SJCRH30 (cell line): Measurements from ENCODE around the gene UST. TPM values are rescaled to one million over a fixed set of nuclear protein-coding genes. Genes with fewer than 3 reads are reported as not detected.
"Not testable (repeated sequence)": the region's sequence is repeated elsewhere in the genome, so short reads cannot be mapped to it uniquely, and the experiment has no call there.

Experiments used
- DNase-seq, 2 experiments: peaks; one replicate each; pipeline ENCODE4 v3.0.0-alpha.2; 2015 to 2020
- H3K27ac ChIP-seq: fragments of 250-450 bp; sonication (Bioruptor Pico); 2 replicates; pipeline ENCODE4 v1.5.1; 2020; ENCODE audit warnings: mild to moderate bottlenecking, moderate library complexity
- H3K27me3 ChIP-seq: fragments of 250-450 bp; sonication (Bioruptor Pico); 2 replicates; pipeline ENCODE4 v1.5.1; 2020; ENCODE audit warnings: mild to moderate bottlenecking, moderate library complexity
- H3K36me3 ChIP-seq: fragments of 250-450 bp; sonication (Bioruptor Pico); 2 replicates; pipeline ENCODE4 v1.5.1; 2020; ENCODE audit warnings: mild to moderate bottlenecking, moderate library complexity
- H3K4me1 ChIP-seq: fragments of 250-450 bp; sonication (Bioruptor Pico); 2 replicates; pipeline ENCODE4 v1.5.1; 2020; ENCODE audit warnings: mild to moderate bottlenecking, moderate library complexity
- H3K4me3 ChIP-seq: fragments of 250-450 bp; sonication (Bioruptor Pico); 2 replicates; pipeline ENCODE4 v1.5.1; 2020; ENCODE audit warnings: mild to moderate bottlenecking, moderate library complexity
- H3K9me3 ChIP-seq: fragments of 250-450 bp; sonication (Bioruptor Pico); replicated peaks from 2 replicates; pipeline ENCODE4 v1.5.1; 2020; ENCODE audit warnings: mild to moderate bottlenecking, moderate library complexity
- total RNA-seq: library from RNA; depleted of rRNA; stranded (reverse); fragments of >200 nt; shearing (Covaris generic); gene quantifications from 2 replicates; pipeline ENCODE4 v1.2.3, GENCODE V29; 2014

UST gene
- total RNA-seq, 1 experiment from 2014 or later = 28.9 TPM

DNA sequence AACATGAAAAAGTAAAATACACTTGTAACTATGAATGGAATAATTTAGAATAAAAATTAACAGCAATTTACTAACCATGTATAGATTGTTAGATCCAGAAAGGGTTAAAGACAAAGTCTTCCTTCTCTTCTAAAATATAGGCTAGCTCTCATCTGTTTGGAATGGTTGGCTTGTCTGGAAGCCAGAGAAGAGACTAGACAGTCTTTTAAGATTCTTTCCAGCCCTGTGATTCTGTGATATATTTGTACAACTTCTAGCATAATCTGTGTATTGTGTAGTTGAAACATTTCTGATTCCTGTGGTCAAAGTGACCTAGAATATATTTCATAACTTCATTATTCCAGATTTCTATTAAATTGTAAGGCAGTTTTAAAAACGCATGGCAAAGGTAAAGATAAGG, 196.6 kb downstream of the UST start:
- Histone ChIP-seq H3K4me3 (no peak overlapping the region), H3K27me3 (no peaks in the 10 kb centered on the region), H3K9me3 (no peaks in the 10 kb centered on the region), H3K36me3 (no peaks in the 10 kb centered on the region), H3K4me1 (no peaks in the 10 kb centered on the region), H3K27ac (no peak overlapping the region)
- DNase-seq = no peak

DNA sequence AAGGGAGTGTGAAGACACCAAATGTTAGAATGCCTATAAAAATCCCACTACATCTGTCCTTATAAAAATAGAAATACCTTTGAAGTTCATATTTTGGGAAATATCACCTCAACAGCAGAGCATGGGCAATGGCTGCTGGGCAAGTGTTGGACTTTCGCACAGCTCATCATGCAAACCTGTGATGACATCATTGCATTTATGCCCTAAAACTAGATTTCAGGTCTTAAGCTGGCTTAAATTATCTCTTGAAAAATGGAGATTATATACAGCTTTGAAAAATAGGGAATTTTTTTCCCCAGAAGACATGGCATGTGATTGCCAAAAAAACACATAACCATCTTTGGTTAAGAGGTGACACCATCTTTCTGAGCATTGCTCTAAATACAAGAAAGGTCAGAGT, 197.8 kb downstream of the UST start:
- no peak overlapping the region for H3K4me3 ChIP-seq
- no peak for DNase-seq
- H3K9me3 ChIP-seq = no peaks in the 10 kb centered on the region
- no peaks in the 10 kb centered on the region for H3K4me1 ChIP-seq
- H3K27me3 ChIP-seq = no peaks in the 10 kb centered on the region
- no peaks in the 10 kb centered on the region for H3K36me3 ChIP-seq
- H3K27ac ChIP-seq = no peak overlapping the region

DNA sequence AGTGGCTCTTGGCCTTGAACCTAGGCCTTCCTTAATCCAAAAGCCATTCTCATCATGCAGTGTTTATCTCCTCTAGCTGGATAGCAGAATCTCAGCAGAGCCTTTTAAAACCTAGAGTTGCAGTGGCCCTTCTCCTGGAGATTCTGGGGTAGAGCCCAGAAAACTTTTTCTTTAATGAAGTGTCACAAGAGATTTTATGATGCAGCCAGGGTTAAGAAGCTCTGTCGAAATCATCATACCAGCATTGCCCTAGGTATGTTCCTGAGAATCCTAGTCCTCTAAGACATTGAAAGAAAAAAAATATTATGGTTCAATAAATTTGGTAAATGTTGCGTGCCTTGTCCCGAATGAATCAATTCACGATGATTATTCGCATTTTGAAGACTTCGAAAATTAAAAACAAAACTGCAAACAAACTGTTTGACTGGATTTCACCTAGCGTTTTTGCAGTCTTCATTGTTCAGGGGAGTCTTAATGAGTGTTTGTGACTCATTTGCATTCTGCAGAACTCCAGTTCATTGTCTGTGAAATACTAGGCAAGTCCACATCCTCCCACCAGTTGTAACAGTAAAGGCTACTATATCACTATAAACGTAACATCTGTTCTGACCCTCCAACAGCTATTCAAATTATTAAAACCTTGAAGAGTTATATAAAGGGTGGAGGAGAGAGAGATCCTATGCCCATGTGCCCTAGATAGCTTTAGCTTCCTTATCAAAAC, 198.6 kb downstream of the UST start:
- Histone ChIP-seq H3K36me3 (no peaks in the 10 kb centered on the region), H3K4me3 (no peak overlapping the region), H3K4me1 (no peaks in the 10 kb centered on the region), H3K27ac (no peak overlapping the region), H3K27me3 (no peaks in the 10 kb centered on the region), H3K9me3 (no peaks in the 10 kb centered on the region)
- DNase-seq = no peak

DNA sequence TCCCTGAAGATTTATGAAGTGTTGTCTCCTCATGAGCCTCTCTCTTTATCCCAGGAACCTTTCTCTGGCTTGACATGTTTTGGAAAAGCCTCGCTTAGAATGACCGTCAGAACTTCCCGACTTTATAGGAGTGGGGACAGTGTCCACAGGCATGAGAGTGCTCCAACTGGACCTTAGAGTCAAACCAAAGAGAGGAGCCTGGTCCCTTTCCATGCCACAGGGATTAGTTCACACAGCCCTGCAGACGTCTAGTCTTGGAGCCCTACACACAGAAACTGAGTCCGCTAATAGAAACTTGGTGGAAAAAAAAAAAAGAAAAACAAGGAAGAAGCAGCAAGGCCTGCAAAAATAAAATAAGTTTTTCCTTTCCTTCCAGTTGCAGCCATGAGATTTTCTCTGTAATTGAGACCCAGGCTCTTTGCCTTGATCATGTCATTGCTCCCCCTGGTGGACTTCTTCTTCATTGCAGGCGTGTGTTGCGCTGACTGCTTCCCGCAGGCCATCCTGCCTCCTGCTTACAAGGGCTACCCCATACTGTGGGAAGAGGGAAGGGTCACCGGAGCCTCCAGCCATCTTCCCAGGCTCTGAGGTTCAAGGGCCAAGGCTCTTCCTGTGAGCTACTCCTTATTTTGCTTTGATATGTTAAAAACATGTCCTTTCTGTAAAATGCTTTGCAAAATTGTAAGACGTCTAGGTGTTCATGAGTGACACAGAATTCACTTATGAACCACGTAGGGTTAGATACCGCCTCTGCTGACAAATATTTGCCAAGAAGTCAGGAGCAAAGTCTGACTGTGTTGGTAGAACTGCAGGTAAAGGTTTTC, 201.0 kb downstream of the UST start:
- Histone ChIP-seq H3K36me3 (no peaks in the 10 kb centered on the region), H3K9me3 (no peaks in the 10 kb centered on the region), H3K4me1 (peaks cover 6% of the 10 kb centered on the region; the same call in 1 of the 2 replicates), H3K27ac (no peak overlapping the region), H3K27me3 (no peaks in the 10 kb centered on the region), H3K4me3 (no peak overlapping the region)
- DNase-seq = peak; percentile 74 to 93

DNA sequence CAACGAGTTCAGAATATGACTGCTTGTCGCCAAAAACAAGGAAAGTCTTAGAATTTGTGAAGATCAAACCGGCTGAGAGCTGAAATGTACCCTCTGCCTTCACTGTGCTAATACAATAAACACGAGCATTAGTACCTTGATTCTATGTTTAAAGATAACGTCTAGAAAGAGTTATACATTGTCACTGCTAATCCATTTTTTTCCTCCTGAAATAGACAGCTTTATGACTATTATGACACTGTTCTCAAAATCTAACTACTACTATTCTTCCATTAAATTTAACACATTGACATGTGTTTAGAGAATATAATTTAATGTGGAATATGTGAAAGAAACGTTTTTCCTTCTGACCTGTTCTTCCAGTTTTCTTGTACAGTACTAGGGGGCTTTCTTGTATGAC, 204.8 kb downstream of the UST start:
- Histone ChIP-seq H3K9me3 (0 out of 2 replicates have a peak, but pooled peaks cover 5% of the 10 kb centered on the region), H3K4me3 (no peak overlapping the region), H3K27ac (no peak overlapping the region), H3K36me3 (no peaks in the 10 kb centered on the region), H3K27me3 (no peaks in the 10 kb centered on the region), H3K4me1 (peaks cover 33% of the 10 kb centered on the region)
- DNase-seq = no peak

DNA sequence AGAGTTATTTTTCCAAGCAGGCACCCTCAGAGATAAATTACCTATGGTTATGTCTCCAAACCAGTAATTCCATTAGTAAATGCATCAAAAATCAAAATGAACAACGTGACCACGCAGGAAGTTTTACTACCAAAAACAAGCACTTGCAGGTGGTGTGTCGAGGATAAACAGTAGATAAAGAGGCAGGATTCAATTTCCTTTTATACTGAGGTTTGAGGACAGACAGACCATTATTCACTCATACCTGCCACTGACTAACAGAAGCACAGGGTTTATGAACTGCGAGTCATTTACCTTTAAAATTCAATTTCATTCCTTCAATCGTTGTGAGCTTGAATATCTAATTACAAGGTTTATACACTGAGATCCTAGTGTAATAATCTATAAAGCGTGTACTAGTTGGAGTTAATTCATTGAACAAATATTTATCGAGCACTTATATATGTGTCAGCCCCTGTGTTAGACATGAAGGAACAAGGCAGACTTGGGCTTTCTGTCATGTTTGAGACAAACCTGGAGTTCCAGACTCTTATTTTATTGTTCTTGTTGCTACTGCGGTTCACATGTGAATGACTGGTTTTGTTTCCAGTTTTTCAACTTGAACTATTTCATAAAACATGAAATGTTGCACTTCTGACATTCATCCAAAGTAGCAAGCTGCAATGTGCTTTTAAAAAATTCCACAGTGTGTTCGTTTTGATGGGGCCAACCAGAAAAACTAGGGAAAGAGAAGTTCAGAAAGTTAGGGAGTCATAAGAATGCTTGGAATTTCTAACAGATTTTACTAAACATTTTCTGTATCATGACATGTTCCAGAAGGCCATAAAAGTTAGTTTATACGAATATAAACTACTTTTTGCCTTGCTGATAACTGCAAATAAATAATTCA, 205.6 kb downstream of the UST start:
- Histone ChIP-seq H3K36me3 (no peaks in the 10 kb centered on the region), H3K27ac (no peak overlapping the region), H3K9me3 (0 out of 2 replicates have a peak, but pooled peaks cover 5% of the 10 kb centered on the region), H3K4me3 (no peak overlapping the region), H3K27me3 (no peaks in the 10 kb centered on the region), H3K4me1 (peaks cover 37% of the 10 kb centered on the region)
- no peak for DNase-seq

DNA sequence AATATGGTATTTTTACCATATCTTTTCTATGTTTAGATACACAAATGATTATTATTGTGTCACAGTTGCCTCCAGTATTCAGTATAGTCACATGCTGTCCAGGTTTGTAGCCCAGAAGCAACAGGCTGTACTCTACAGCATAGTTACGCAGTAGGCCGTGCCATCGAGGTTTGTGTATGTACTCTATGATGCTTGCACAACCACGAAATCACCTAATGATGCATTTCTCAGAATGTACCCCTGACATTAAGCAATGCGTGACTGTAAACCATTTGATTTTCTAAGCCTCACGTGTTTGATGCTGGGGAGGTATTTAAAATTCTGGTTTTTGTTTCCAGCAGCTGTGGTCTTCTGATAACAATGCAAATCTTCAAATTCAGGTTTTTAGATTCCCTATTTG, 207.6 kb downstream of the UST start:
- H3K27me3 ChIP-seq = no peaks in the 10 kb centered on the region
- no peak overlapping the region for H3K4me3 ChIP-seq
- peaks cover 58% of the 10 kb centered on the region for H3K4me1 ChIP-seq

DNA sequence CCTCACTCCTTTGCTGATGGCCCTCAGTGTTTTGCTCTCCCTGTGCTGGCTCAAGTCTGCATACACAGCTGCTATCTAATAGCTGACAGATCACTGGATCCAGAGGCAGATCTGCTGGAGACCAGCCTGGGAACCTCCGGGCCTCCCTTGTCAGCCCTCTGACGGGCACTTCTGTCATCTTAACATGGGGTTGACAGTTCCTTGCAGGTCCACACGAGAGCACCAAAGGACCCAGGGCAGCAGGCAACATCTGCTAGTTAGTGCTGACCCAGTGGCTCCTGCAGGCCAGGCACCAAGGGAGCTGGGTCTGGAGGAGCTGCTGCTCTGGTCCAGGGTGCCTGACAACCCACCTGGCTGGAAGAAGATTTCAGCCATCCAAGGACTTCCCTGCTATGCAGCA, 208.1 kb downstream of the UST start:
- H3K27ac ChIP-seq = peak overlapping the region; percentile 73
- no peak overlapping the region for H3K4me3 ChIP-seq
- peak; percentile 56 to 75 for DNase-seq
- no peaks in the 10 kb centered on the region for H3K27me3 ChIP-seq
- 0 out of 2 replicates have a peak, but pooled peaks cover 5% of the 10 kb centered on the region for H3K9me3 ChIP-seq
- no peaks in the 10 kb centered on the region for H3K36me3 ChIP-seq
- peaks cover 62% of the 10 kb centered on the region for H3K4me1 ChIP-seq

More for the DNA sequence above, 207.6 kb downstream of the UST start:
- Histone ChIP-seq H3K36me3 (no peaks in the 10 kb centered on the region), H3K9me3 (0 out of 2 replicates have a peak, but pooled peaks cover 5% of the 10 kb centered on the region), H3K27ac (peak overlapping the region; percentile 73)
- peak in 1 of 2 experiments; percentile 31 for DNase-seq

DNA sequence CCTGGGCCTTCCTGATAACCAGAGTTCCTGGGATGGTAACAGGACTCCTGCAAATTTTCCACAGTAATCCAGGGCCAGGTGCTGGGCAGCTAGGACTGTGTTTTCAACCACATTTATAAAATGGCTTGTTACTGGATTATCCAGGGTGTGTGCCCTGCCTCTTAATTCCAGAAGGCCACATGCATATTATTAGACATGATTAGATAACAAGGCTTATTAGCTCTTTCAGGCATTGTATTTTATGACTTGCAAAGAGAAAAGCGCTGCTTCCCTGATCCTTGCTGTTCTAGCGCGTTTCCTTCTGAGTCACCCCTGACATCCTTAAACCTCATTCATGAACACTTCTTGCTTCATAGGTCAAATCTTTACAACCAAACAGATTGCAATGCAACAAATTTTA, 208.6 kb downstream of the UST start:
- Histone ChIP-seq H3K4me3 (no peak overlapping the region), H3K36me3 (no peaks in the 10 kb centered on the region), H3K27ac (peak overlapping the region; percentile 73), H3K9me3 (0 out of 2 replicates have a peak, but pooled peaks cover 5% of the 10 kb centered on the region), H3K27me3 (no peaks in the 10 kb centered on the region), H3K4me1 (peaks cover 63% of the 10 kb centered on the region)
- DNase-seq = peak; percentile 67 to 88

DNA sequence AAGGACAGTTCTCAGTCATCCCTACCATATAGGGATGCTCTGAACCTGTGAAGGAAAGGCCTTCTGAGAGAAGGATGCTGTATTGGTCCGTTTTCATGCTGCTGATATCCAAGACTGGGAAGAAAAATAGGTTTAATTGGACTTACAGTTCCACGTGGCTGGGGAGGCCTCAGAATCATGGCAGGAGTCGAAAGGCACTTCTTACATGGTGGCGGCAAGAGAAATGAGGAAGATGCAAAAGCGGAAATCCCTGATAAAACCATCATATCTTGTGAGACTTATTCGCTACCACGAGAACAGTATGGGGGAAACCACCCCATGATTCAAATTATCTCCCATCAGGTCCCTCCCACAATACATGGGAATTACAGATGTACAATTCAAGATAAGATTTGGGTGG, 209.3 kb downstream of the UST start:
- H3K36me3 ChIP-seq, H3K9me3 ChIP-seq, DNase-seq, H3K27me3 ChIP-seq, H3K4me3 ChIP-seq: not testable (repeated sequence)
- Histone ChIP-seq H3K4me1 (peaks cover 63% of the 10 kb centered on the region), H3K27ac (0 out of 2 replicates have a peak overlapping the region, but pooled peaks have one; percentile 73)

DNA sequence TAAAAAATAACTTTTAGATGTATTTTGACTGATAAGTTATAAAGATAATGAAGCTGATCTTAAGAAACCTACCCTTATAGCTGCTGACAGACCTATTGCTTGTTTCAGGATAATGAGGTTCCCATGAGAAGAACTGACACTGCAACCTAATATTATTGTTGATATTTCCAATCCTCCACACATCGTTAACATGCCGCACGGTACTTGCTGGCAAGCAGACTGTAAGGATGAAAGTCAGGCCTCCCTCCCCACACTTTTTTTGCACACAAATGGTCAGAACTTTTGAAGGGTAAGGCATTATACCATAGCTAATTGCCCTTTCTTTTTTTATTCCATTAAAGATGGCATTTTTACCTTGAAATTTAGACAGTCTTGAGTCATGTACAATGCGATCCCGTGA, 210.9 kb downstream of the UST start:
- no peaks in the 10 kb centered on the region for H3K36me3 ChIP-seq
- no peaks in the 10 kb centered on the region for H3K27me3 ChIP-seq
- no peak overlapping the region for H3K4me3 ChIP-seq
- H3K27ac ChIP-seq = peak overlapping the region; percentile 39
- DNase-seq = peak; percentile 40 to 61
- peaks cover 58% of the 10 kb centered on the region for H3K4me1 ChIP-seq
- H3K9me3 ChIP-seq = peaks cover 5% of the 10 kb centered on the region; the same call in 1 of the 2 replicates

DNA sequence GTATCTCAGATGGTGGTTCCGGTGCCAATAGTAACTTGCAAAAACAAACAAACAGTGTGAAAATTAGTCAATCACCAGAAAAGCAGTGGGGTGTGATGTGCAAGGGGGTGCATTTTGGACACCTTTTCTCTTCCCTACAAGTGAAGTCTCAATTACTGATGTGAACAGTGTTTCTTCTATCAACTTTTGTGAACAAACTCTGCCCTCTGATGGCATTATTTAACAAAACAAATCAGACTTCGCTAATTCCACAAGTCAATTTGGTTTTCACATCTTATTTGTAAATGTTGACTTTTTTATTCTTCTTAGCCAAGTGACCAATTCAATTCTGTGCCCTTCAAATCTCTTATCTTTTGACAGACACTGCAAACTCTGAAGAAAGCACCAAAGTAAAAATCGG, 212.2 kb downstream of the UST start:
- H3K9me3 ChIP-seq = peaks cover 5% of the 10 kb centered on the region; the same call in 1 of the 2 replicates
- no peak overlapping the region for H3K4me3 ChIP-seq
- no peak for DNase-seq
- H3K4me1 ChIP-seq = peaks cover 50% of the 10 kb centered on the region
- peak overlapping the region; percentile 39 for H3K27ac ChIP-seq
- H3K36me3 ChIP-seq = no peaks in the 10 kb centered on the region
- no peaks in the 10 kb centered on the region for H3K27me3 ChIP-seq

DNA sequence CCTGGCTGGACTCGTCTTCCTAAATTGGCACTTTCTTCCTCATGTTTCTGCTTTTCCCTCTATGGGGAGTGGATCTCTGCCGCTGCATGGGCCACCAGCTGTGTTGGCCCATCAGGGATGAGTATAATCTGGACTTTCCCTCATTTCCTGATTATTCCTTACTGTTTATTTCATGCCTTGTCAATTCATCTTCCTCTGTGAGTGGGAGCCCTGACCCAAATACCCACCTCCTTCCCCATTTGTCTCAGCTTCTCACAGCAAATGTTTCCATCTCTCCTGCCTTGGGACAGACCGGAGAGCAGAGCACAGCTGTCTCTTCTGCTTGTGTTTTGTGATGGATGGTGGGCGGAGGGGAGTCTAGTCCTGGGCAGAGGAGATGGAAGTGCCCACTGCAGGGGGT, 212.7 kb downstream of the UST start:
- H3K27ac ChIP-seq = peak overlapping the region; percentile 39
- peaks cover 45% of the 10 kb centered on the region for H3K4me1 ChIP-seq
- DNase-seq = peak; percentile 58 to 82
- H3K27me3 ChIP-seq = no peaks in the 10 kb centered on the region
- H3K36me3 ChIP-seq = no peaks in the 10 kb centered on the region
- H3K9me3 ChIP-seq = peaks cover 5% of the 10 kb centered on the region; the same call in 1 of the 2 replicates
- H3K4me3 ChIP-seq = no peak overlapping the region

DNA sequence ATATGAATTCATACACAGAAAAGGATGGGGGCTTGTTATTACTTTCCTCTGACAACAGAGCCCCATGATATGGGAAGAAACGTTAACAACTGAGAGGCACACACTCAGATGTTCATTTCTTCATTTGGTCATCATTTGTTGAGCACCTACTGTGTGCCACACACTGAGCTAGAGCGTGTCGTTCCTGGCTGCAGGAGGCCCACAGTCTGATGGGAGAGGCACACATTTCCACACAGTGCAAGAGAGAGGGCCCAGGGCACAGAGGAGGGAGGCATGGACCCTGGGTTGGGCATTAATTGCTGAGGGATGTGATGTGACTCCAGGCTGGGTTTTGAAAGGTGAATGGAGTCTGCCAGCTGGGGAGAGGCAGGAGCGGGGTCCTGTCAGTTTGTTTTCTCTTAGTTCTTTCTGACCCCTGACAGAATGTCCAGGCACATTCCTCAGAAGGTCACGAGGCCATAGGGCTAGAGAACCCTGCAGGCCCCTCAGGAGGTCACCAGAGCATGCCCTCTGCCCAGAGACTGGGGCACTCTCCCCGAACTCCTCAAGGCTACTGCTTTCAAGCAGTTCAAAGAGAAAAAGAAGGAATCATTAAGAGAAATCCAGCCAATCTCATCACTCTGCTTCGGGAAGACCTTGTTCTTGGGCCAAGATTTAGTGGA, 216.2 kb downstream of the UST start:
- H3K27ac ChIP-seq = no peak overlapping the region
- H3K4me1 ChIP-seq = peaks cover 33% of the 10 kb centered on the region
- no peak for DNase-seq
- no peaks in the 10 kb centered on the region for H3K27me3 ChIP-seq
- H3K36me3 ChIP-seq = no peaks in the 10 kb centered on the region
- H3K4me3 ChIP-seq = no peak overlapping the region
- H3K9me3 ChIP-seq = no peaks in the 10 kb centered on the region; the same call in 1 of the 2 replicates
